K562 (cell line): Measurements from ENCODE around the gene SMARCD2. TPM values are rescaled to one million over a fixed set of nuclear protein-coding genes. Genes with fewer than 3 reads are reported as not detected.

ENCODE experiments used
- ATAC-seq: fragments of 200-7000 bp; cut with Tn5 transposase; 3 replicates; pipeline ENCODE4 v1.9.1; 2020; ENCODE audit warnings: moderate library complexity
- BruUV-seq: library from RNA; stranded (reverse); fragments of 400-500 nt; replicated peaks from 2 replicates; lab custom pipeline; 2021; lab: Mats Ljungman, UMichigan
- CTCF ChIA-PET: fragments of 300-600 bp; formaldehyde crosslinking; extraction: SDS; loops from one replicate; lab custom pipeline; 2021; ENCODE audit warnings: low intra/inter-chr PET ratio; lab: Yijun Ruan, JAX
- POLR2A ChIA-PET: fragments of 300-600, 350-650 bp; sonication (Branson Sonifier 250); formaldehyde crosslinking; extraction: SDS; loops from one replicate; lab custom pipeline; 2021; ENCODE audit warnings: antibody characterized with exemption, inconsistent platforms; lab: Yijun Ruan, JAX
- DNase-seq, 4 experiments: peaks; one replicate each; pipeline versions ENCODE4 v3.0.0 to v3.0.0-alpha.2; 2011 to 2018; ENCODE audit warnings: low spot score in 3 of 4, mixed read lengths in 3 of 4; ENCODE audit errors: extremely low read depth in 1 of 4
- FAIRE-seq: peaks from 2 replicates; lab custom pipeline; 2011; peaks lifted over from hg19 to GRCh38; lab: Jason Lieb, UNC
- H2AFZ ChIP-seq: 2 replicates; pipeline ENCODE4 v1.6.0; 2011; ENCODE audit warnings: low read depth, low read length, control low read depth, inconsistent platforms
- H3K27ac ChIP-seq: fragments of 200-600 bp; 3 replicates; pipeline ENCODE4 v1.8.0; 2011; ENCODE audit warnings: low read depth, mild to moderate bottlenecking, control low read depth, inconsistent platforms, low read length, moderate library complexity, mixed read lengths; ENCODE audit errors: extremely low read depth
- H3K27me3 ChIP-seq, 2 experiments: fragments of 300-600 bp in 1 of 2; 2 replicates in 1 of 2; 3 replicates in 1 of 2; pipeline versions ENCODE4 v1.6.0 to v1.8.0; 2011; ENCODE audit warnings: inconsistent platforms in 2 of 2, low read length in 2 of 2, mild to moderate bottlenecking in 1 of 2, mixed read lengths in 1 of 2, moderate library complexity in 1 of 2; ENCODE audit not compliant: control insufficient read depth in 2 of 2, insufficient read depth in 2 of 2
- H3K36me3 ChIP-seq: fragments of 300-600 bp; 3 replicates; pipeline ENCODE4 v1.8.0; 2011; ENCODE audit warnings: mild to moderate bottlenecking, low read length, inconsistent platforms; ENCODE audit not compliant: control insufficient read depth, insufficient read depth
- H3K4me1 ChIP-seq, 2 experiments: fragments of 200-600 bp in 1 of 2; replicated peaks in 1 of 2; 2 replicates in 1 of 2; 3 replicates in 1 of 2; pipeline versions ENCODE4 v1.5.1 to v1.8.0; 2011; ENCODE audit warnings: inconsistent platforms in 2 of 2, low read length in 2 of 2, mild to moderate bottlenecking in 1 of 2, mixed read lengths in 1 of 2, moderate library complexity in 1 of 2; ENCODE audit not compliant: control insufficient read depth in 2 of 2, insufficient read depth in 2 of 2
- H3K4me2 ChIP-seq: 2 replicates; pipeline ENCODE4 v1.6.1; 2011; ENCODE audit warnings: low read length, control low read depth, inconsistent platforms, mixed read lengths; ENCODE audit not compliant: insufficient read depth
- H3K4me3 ChIP-seq: fragments of 200-600 bp; sonication (generic), shearing (Covaris generic); 2 replicates; pipeline ENCODE4 v1.5.1; 2016; ENCODE audit warnings: control low read depth, inconsistent platforms
- H3K79me2 ChIP-seq: fragments of 200-600 bp; 3 replicates; pipeline ENCODE4 v1.8.0; 2011; ENCODE audit warnings: low read length, inconsistent platforms; ENCODE audit not compliant: control insufficient read depth, insufficient read depth
- H3K9ac ChIP-seq, 2 experiments: 2 replicates each; pipeline versions ENCODE4 v1.6.0 to v1.6.1; 2011; ENCODE audit warnings: low read depth in 2 of 2, low read length in 2 of 2, control low read depth in 1 of 2, inconsistent platforms in 1 of 2, mild to moderate bottlenecking in 1 of 2, mixed read lengths in 1 of 2; ENCODE audit not compliant: insufficient read depth in 1 of 2
- H3K9me1 ChIP-seq: one replicate; pipeline ENCODE4 v1.6.0; 2011; ENCODE audit warnings: inconsistent platforms, mild to moderate bottlenecking, low read length, moderate library complexity; ENCODE audit not compliant: control insufficient read depth, insufficient read depth
- H3K9me3 ChIP-seq: replicated peaks from 2 replicates; pipeline ENCODE4 v1.5.1; 2011; ENCODE audit warnings: low read depth, low read length, inconsistent platforms; ENCODE audit not compliant: control insufficient read depth, insufficient read depth
- H4K20me1 ChIP-seq: replicated peaks from 2 replicates; pipeline ENCODE4 v1.6.1; 2011; ENCODE audit warnings: low read length, inconsistent platforms, mixed read lengths; ENCODE audit not compliant: control insufficient read depth, insufficient read depth
- CBFA2T2 ChIP-seq: fragments of 450-650 bp; conservative IDR thresholded peaks from 2 replicates; pipeline ENCODE4 v1.6.1; 2017; ENCODE audit warnings: mild to moderate bottlenecking
- MLLT1 ChIP-seq, 2 experiments: fragments of 450-650 bp; IDR thresholded peaks; 2 replicates each; pipeline ENCODE4 v1.6.1; 2016
- POLR2A ChIP-seq: fragments of 450-650 bp; conservative IDR thresholded peaks from 2 replicates; pipeline ENCODE4 v1.6.1; 2016
- RBFOX2 ChIP-seq: fragments of 200-400 bp; formaldehyde crosslinking; IDR thresholded peaks from 2 replicates; pipeline ENCODE4 v1.6.1; 2017; ENCODE audit warnings: low read depth, mild to moderate bottlenecking, low read length, moderate library complexity
- SUPT5H ChIP-seq: fragments of 450-650 bp; IDR thresholded peaks from 2 replicates; pipeline ENCODE4 v1.6.1; 2016
- ZNF347 ChIP-seq: fragments of 450-650 bp; formaldehyde crosslinking; IDR thresholded peaks from 2 replicates; pipeline ENCODE4 v1.4.0; 2020; ENCODE audit warnings: low read depth, mild to moderate bottlenecking, moderate library complexity
- WGBS: fragments of 100-300 bp; shearing (Covaris generic); methylation state at CpG from one replicate; pipeline ENCODE4 v1.1.6; 2016; ENCODE audit warnings: low coverage, mixed read lengths; ENCODE audit not compliant: insufficient coverage; ENCODE audit errors: missing lambda C conversion rate; 5-methylcytosine and 5-hydroxymethylcytosine counted together
- in situ Hi-C: fragments of 300-500 bp; cut with MboI; formaldehyde crosslinking; loops from 4 replicates; pipeline ENCODE4 v1.15.0; 2018; ENCODE audit warnings: inconsistent platforms, mixed read lengths
- intact Hi-C: fragments of 100-400 bp; cut with micrococcal nuclease; formaldehyde crosslinking; loops from 2 replicates; pipeline ENCODE4 v1.14.2; 2022
- polyA plus RNA-seq, 8 experiments: library from polyadenylated mRNA; depleted of rRNA in 4 of 8; stranded (reverse) in 5 of 8; unstranded in 3 of 8; fragments of >200 nt; fragmentation: Nextera tagmentation in 2 of 8; fragmentation: Illumina TruSeq in 1 of 8; extraction: Ambion mirVana in 2 of 8; extraction: Trizol in 1 of 8; gene quantifications; 2 replicates each; pipeline versions ENCODE4 v1.2.1 to v1.2.3, GENCODE V29; 2011 to 2014; ENCODE audit warnings: inconsistent platforms in 1 of 8, missing spikeins in 1 of 8
- total RNA-seq, 7 experiments: library from RNA; depleted of rRNA in 6 of 7; stranded (reverse); fragments of >200 nt in 6 of 7; fragmentation: Illumina TruSeq in 2 of 7; extraction: Trizol in 2 of 7; gene quantifications; 2 replicates each; pipeline versions ENCODE4 v1.2.1 to v1.2.3, GENCODE V29; 2011 to 2021; ENCODE audit warnings: low replicate concordance in 1 of 7

Gene SMARCD2
- total and polyA plus RNA-seq, 9 of the 15 experiments (the other 6 are each of a cell fraction or from before 2014, with no cell fraction given): 1.7 to 114 (median 90.3) TPM

DNA sequence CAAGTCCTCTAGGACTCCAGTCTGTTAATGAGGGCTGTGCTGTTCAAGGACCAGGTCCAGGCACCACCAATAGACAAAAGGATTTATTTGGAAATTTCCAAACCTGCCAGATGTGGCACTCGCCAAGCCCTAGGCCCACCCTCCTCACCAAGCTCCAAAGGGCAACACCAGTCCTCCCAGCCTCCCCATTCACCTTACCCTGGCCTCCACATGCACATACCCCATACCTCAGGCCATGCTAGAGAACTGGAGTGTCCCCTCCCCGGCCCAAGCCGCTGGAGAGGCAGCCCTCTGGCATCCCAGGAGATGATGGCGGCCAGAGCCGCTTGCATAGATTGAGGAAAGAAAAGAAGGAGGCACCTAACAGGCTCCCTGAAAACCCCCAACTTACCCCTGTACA, 10.5 kb downstream of the SMARCD2 start:
- H3K4me2 ChIP-seq: no peak overlapping the region
- TF ChIP-seq MLLT1 (IDR thresholded peaks at IDR 0.05): no peak
- no peak for TF ChIP-seq CBFA2T2
- peak; percentile 38; the same call in 1 of the 2 replicates for TF ChIP-seq SUPT5H
- 0 out of 2 replicates have a peak, but pooled peaks have one; percentile 17 for TF ChIP-seq POLR2A
- TF ChIP-seq RBFOX2: 0 out of 2 replicates have a peak, but pooled peaks have one; percentile 21
- no peak for TF ChIP-seq ZNF347 (CRISPR knock-in tag)
- TF ChIP-seq, all 486 proteins: peak for 3
- FAIRE-seq (no peak), ATAC-seq (no peak), DNase-seq (no peak)
- Histone ChIP-seq H2AFZ (no peak overlapping the region), H3K36me3 (peaks cover 89% of the 10 kb centered on the region), H3K9me3 (no peaks in the 10 kb centered on the region), H3K4me3 (no peak overlapping the region), H3K27me3 (no peaks in the 10 kb centered on the region), H3K79me2 (peaks cover 33% of the 10 kb centered on the region), H3K27ac (no peak overlapping the region), H4K20me1 (no peaks in the 10 kb centered on the region), H3K9me1 (no peaks in the 10 kb centered on the region), H3K4me1 (peaks cover 9 to 11% of the 10 kb centered on the region in 2 experiments; a peak in 3 of 5 replicates), H3K9ac (no peak overlapping the region; a peak in 1 of 4 replicates)
- in situ Hi-C loops (loop anchor here (25.0 kb wide), 1 partner anchor 395 kb away; the partner anchor contains the start of gene CYB561), intact Hi-C loops (loop anchor here (10.0 kb wide), 1 partner anchor 137 kb away; no protein-coding TSS in a partner anchor)
- 92% methylated on average over 5 of the region's 5 CpGs for WGBS
- ChIA-PET CTCF (no interaction called here), POLR2A (interaction anchor here (0.7 to 4.6 kb wide), 6 partner anchors 8 to 62 kb away, joined by 3 to 66 read pairs (median 4); partner anchors contain the start of genes CCDC47 and SMARCD2)
- no TSS peak for BruUV-seq
